OCI-LY3 (cell line): ENCODE data around the gene NIPAL4.

Experiments used
- CTCF ChIP-seq: fragments of 200-600, 300-600 bp; sonication (generic); IDR thresholded peaks from 2 replicates; pipeline ENCODE4 v1.5.1; 2014; ENCODE audit warnings: antibody characterized with exemption, low read length, low read depth
- EZH2phosphoT487 ChIP-seq: fragments of 200-600 bp; shearing (Covaris generic); IDR thresholded peaks from 2 replicates; pipeline ENCODE4 v1.6.1; 2018; ENCODE audit warnings: antibody characterized with exemption, mixed run types, low read depth

- TF ChIP-seq CTCF (no peak), EZH2phosphoT487 (no peak)
These were observed 1.1 kb downstream of the NIPAL4 start for GRCh38 chr5:157460921-157461792.
